Activated B cell treated with CpG ODN at 0.5 μM for 24 hours (primary cell): ENCODE results near the gene ENTPD8. TPM values are rescaled to one million over a fixed set of nuclear protein-coding genes. Genes with fewer than 3 reads are reported as not detected.
"Not testable (repeated sequence)": the region's sequence is repeated elsewhere in the genome, so short reads cannot be mapped to it uniquely, and the experiment has no call there.

Experiments
- ATAC-seq: fragments of 200-7000 bp; cut with Tn5 transposase; one replicate; pipeline ENCODE4 v1.10.0; 2021; ENCODE audit warnings: low read depth, mild to moderate bottlenecking, moderate library complexity
- CTCF ChIA-PET: fragments of 350-600 bp; sonication (Branson Sonifier 250); formaldehyde crosslinking; loops from one replicate; lab custom pipeline; 2021; ENCODE audit warnings: antibody characterized with exemption; lab: Charles Lee
- POLR2A ChIA-PET: fragments of 350-600 bp; sonication (Branson Sonifier 250); formaldehyde crosslinking; loops from one replicate; lab custom pipeline; 2021; ENCODE audit warnings: antibody characterized with exemption; lab: Charles Lee
- DNase-seq: peaks from one replicate; pipeline ENCODE4 v3.0.0; 2022
- H3K27ac Mint-ChIP-seq: one replicate; pipeline ENCODE4 v1.8.0; 2020; ENCODE audit warnings: mixed read lengths
- H3K27me3 Mint-ChIP-seq: one replicate; pipeline ENCODE4 v1.8.0; 2021; ENCODE audit warnings: mixed read lengths
- H3K36me3 Mint-ChIP-seq: one replicate; pipeline ENCODE4 v1.8.0; 2021; ENCODE audit warnings: low read depth, mixed read lengths
- H3K4me1 Mint-ChIP-seq: one replicate; pipeline ENCODE4 v1.8.0; 2021; ENCODE audit warnings: mixed read lengths
- H3K4me3 Mint-ChIP-seq: one replicate; pipeline ENCODE4 v1.8.0; 2020; ENCODE audit warnings: mild to moderate bottlenecking, mixed read lengths
- H3K9me3 Mint-ChIP-seq: one replicate; pipeline ENCODE4 v1.8.0; 2020; ENCODE audit warnings: mixed read lengths
- intact Hi-C: fragments of 100-400 bp; cut with micrococcal nuclease; formaldehyde crosslinking; loops from one replicate; pipeline ENCODE4 v1.15.1; 2024
- total RNA-seq: library from RNA; stranded (reverse); gene quantifications from 2 replicates; pipeline ENCODE4 v1.2.3, GENCODE V29; 2022
- TF ChIP-seq, protein P1 (sequence below): fragments of 200-600 bp; IDR thresholded peaks from one replicate; pipeline ENCODE4 v1.8.0; 2022; ENCODE audit warnings: antibody characterized with exemption, mild to moderate bottlenecking

ENTPD8 gene
- total RNA-seq, 1 donor from 2014 or later, result not detected

DNA sequence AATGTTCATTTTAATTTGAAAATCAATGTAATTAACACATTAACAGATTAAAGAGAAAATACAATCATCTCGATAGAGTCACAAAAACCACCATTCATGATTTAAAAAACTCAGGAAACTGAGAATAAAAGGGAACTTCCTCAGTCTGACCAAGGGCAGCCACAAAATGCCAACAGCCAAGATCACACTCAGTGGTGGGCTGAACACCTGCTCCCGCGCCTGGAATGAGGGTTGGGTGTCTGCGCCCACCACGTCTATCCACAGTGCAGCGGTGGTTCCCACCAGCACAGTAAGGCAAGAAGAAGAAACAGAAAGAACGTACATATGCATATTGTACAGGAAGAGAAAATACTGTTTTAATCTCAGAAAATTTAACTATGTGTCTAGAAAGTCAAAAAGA lies 29.6 kb upstream of the ENTPD8 start:
- Mint-ChIP-seq H3K9me3 (peaks cover 9% of the 10 kb centered on the region), H3K36me3 (peaks cover 15% of the 10 kb centered on the region), H3K27me3 (no peaks in the 10 kb centered on the region), H3K27ac (no peak overlapping the region), H3K4me3 (no peak overlapping the region), H3K4me1 (peaks cover 3% of the 10 kb centered on the region)
- TF ChIP-seq, protein P1, sequence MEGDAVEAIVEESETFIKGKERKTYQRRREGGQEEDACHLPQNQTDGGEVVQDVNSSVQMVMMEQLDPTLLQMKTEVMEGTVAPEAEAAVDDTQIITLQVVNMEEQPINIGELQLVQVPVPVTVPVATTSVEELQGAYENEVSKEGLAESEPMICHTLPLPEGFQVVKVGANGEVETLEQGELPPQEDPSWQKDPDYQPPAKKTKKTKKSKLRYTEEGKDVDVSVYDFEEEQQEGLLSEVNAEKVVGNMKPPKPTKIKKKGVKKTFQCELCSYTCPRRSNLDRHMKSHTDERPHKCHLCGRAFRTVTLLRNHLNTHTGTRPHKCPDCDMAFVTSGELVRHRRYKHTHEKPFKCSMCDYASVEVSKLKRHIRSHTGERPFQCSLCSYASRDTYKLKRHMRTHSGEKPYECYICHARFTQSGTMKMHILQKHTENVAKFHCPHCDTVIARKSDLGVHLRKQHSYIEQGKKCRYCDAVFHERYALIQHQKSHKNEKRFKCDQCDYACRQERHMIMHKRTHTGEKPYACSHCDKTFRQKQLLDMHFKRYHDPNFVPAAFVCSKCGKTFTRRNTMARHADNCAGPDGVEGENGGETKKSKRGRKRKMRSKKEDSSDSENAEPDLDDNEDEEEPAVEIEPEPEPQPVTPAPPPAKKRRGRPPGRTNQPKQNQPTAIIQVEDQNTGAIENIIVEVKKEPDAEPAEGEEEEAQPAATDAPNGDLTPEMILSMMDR, result no peak
- no peak for ATAC-seq
- ChIA-PET CTCF (no interaction called here), POLR2A (no interaction called here)
- no peak for DNase-seq
- intact Hi-C loops, result no loop called here

DNA sequence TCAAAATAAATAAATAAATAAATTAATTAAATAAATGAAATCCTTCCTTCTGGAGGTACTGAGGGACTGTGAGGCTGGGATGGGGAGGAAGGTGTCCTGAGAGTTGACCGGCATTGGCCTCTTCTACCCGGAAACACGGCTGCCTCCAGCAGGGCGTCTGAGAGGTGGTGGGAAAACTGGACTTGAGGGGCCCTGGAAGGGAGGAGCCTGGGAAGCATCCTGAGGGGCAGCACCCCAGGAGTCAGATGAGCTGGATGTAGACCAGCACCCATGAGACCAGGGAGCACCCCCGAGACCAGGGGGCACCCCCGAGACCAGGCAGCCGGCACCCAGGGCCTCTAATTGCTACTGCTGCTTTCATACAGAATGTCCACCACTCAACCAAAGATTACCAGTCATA lies 26.7 kb upstream of the ENTPD8 start:
- ATAC-seq (no peak), DNase-seq (no peak)
- Mint-ChIP-seq H3K36me3 (peaks cover 3% of the 10 kb centered on the region), H3K27ac (no peak overlapping the region), H3K4me1 (peaks cover 3% of the 10 kb centered on the region), H3K9me3 (peaks cover 2% of the 10 kb centered on the region), H3K4me3 (no peak overlapping the region), H3K27me3 (no peaks in the 10 kb centered on the region)
- ChIA-PET POLR2A (no interaction called here), CTCF (no interaction called here)
- intact Hi-C loops, result no loop called here
- TF ChIP-seq, protein P1, result no peak

DNA sequence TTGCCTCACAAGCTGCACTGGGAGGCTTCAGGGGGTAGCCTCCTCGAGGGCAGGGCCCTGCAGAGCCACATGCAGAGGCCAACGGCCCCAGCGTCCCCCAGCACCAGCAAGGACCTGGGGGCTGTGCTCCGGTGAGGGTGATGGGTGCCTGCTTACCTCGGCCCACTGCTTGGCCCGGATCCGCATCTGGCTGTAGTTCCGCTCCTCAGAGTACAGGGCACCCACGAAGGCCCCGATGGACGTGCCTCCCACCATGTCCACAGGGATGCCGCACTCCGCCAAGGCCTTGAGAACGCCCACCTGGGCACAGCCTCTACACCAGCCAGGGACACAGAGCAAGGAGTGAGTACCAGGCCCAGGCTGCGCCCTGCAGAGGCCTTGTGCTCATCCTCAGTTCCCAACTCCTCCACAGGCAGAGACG lies 26.0 kb upstream of the ENTPD8 start:
- H3K27ac Mint-ChIP-seq, result no peak overlapping the region
- no peak for ATAC-seq
- intact Hi-C loops, result no loop called here
- TF ChIP-seq, protein P1, result no peak
- H3K4me3 Mint-ChIP-seq, result no peak overlapping the region
- no peaks in the 10 kb centered on the region for H3K27me3 Mint-ChIP-seq
- ChIA-PET POLR2A (no interaction called here), CTCF (no interaction called here)
- DNase-seq, result no peak
- H3K36me3 Mint-ChIP-seq, result no peaks in the 10 kb centered on the region
- peaks cover 3% of the 10 kb centered on the region for H3K4me1 Mint-ChIP-seq
- H3K9me3 Mint-ChIP-seq, result no peaks in the 10 kb centered on the region

DNA sequence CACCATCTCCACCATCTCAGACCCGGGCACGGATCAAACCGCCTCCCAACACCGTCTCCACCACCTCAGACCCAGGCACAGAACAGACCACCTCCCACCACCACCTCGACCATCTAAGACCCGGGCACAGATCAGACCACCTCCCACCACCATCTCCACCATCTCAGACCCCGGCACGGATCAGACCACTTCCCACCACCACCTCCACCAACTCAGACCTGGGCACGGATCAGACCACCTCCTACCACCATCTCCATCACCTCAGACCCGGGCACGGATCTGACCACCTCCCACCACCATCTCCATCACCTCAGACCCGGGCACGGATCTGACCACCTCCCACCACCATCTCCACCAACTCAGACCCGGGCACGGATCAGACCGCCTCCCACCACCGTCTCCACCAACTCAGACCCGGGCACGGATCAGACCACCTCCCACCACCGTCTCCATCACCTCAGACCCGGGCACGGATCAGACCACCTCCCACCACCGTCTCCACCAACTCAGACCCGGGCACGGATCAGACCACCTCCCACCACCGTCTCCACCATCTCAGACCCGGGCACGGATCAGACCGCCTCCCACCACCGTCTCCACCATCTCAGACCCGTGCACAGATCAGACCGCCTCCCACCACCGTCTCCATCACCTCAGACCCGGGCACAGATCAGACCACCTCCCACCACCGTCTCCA lies 25.4 kb upstream of the ENTPD8 start:
- POLR2A ChIA-PET, H3K27me3 Mint-ChIP-seq, H3K36me3 Mint-ChIP-seq, H3K4me1 Mint-ChIP-seq, H3K4me3 Mint-ChIP-seq, intact Hi-C loops, CTCF ChIA-PET, DNase-seq, H3K27ac Mint-ChIP-seq, ATAC-seq, H3K9me3 Mint-ChIP-seq: not testable (repeated sequence)

DNA sequence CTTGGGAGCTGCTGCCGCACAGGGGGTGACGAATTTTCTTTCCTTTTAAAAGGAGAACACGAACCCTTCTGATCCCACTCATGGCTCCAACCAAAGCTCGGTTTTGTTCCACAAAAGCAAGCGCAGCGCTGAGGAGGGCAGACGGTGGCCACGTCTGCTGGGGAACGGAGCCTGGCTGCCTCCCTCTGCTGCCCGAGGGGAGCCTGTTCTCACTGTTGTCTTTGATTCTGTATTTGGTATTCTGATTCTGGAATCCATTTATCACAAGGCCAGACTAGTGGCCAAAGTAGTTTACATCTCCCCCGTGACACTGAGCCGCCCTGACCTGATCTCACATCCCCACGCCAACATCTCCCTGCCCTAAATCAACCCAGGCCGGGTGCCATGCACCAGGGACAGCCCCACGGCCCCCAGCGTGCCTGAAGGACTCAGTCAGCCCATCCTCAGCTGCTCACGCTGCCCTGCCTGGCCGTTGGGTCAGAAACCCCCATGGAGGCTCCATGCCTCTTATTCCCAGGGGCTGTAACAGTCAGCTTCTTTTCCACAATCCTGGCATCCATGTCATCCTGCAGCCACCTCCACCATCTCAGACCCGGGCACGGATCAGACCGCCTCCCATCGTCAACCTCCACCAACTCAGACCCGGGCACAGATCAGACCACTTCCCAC lies 24.7 kb upstream of the ENTPD8 start:
- ATAC-seq, result no peak
- peaks cover 8% of the 10 kb centered on the region for H3K4me1 Mint-ChIP-seq
- no peaks in the 10 kb centered on the region for H3K9me3 Mint-ChIP-seq
- no peaks in the 10 kb centered on the region for H3K36me3 Mint-ChIP-seq
- intact Hi-C loops, result no loop called here
- CTCF ChIA-PET, result no interaction called here
- no peaks in the 10 kb centered on the region for H3K27me3 Mint-ChIP-seq
- POLR2A ChIA-PET, result no interaction called here
- TF ChIP-seq, protein P1, result no peak
- no peak overlapping the region for H3K4me3 Mint-ChIP-seq
- no peak overlapping the region for H3K27ac Mint-ChIP-seq
- DNase-seq, result no peak
